CD4-positive, alpha-beta T cell treated with Interleukin-4 for 1 hour (primary cell): ENCODE data around the gene KRTAP9-6.
A peak's percentile ranks its signal among the peaks of the same experiment; 100 is the strongest.
"Not testable (repeated sequence)": the region's sequence is repeated elsewhere in the genome, so short reads cannot be mapped to it uniquely, and the experiment has no call there.

Experiments used
- DNase-seq, 2 donors: peaks; one replicate each; pipeline ENCODE4 v3.0.0-alpha.2; 2020 to 2022

Gene KRTAP9-6

DNA sequence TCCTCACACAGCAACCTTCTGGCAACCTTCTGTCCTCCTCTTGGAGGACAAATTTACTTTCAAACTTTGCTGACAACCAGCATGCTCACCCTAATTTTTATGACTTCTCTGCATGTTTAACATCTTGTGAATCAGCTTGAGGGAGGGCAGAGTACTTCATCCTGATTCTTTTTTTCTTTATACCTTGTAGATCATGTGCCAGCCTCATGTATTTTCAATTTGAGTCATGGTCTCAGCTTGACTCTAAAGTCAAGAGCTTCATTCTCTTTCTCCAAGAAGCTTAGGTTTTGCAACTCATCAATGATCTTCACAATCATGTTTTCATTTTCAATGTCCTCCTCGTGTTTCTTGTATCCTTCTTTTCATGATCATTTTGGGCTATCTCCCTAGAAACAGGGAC is 6.7 kb downstream of the KRTAP9-6 start:
- DNase-seq = no peak

DNA sequence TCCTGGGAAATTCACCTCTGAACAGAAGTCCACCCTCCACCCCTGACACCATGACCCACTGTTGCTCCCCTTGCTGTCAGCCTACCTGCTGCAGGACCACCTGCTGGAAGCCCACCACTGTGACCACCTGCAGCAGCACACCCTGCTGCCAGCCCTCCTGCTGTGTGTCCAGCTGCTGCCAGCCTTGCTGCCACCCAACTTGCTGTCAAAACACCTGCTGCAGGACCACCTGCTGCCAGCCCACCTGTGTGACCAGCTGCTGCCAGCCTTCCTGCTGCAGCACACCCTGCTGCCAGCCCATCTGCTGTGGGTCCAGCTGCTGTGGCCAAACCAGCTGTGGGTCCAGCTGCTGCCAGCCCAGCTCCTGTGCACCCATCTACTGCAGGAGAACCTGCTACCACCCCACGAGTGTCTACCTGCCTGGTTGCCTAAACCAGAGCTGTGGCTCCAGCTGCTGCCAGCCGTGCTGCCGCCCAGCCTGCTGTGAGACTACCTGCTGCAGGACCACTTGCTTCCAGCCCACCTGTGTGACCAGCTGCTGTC is 10.5 kb downstream of the KRTAP9-6 start, which contains the start of gene KRTAP9-7:
Gene KRTAP9-7, plus strand, starts transcription at position 51 of the 543 bp plus-strand sequence. Its CDS starts 0 bp downstream, at position 51.
- not testable (repeated sequence) for DNase-seq

DNA sequence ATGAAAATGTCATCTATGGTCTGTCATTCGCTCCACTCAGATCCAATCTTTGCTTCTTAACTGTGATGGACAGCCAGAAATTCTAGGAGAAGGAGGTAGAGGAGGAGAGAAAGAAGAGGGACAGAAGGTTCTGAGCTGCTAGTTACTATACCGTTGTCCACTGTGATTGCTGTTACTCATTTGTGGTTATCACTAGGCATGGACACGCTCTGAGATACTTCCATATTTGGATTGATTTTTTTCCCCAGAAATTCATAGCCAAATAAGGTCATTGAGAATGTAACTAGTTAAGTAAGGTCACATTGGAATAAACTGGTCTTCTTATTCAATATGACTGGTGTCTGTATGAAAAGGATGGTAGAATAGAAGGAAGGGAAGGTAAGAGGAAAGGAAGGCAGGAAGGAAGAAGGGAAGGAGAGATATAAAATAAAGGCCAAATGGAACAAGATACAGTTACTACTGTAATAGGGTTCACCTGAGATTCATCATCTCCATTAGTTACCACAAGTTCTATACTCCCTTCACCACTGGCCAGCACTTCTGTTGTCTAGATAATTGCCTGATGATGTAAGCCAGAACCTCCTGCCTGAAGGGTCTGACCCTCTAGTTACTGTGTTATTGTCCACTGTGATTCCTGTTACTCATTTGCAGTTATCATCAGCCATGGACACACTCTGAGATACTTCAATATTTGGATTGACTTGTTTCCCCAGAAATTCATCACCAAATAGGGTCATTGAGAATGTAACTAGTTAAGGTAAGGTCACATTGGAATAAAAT is 13.2 kb downstream of the KRTAP9-6 start:
- DNase-seq = no peak

DNA sequence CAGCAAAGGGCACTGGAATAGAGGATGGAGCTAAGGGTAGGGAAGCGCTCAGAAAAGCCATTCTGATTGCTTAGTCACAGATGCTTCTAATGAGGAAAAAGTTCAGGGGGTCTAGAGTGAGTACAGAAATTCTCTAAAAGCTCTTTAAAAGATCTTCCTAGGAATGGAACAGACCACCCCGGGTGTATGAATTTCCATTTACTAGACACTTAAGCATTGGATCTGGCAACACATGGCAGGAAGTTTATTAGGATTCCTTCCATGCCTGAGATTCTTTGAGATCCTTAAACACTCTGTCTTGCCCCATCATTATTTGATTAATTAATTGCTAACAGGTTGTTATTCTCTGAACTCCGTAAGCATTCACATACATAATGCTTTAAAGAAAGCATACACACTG is 18.9 kb downstream of the KRTAP9-6 start:
- no peak for DNase-seq

DNA sequence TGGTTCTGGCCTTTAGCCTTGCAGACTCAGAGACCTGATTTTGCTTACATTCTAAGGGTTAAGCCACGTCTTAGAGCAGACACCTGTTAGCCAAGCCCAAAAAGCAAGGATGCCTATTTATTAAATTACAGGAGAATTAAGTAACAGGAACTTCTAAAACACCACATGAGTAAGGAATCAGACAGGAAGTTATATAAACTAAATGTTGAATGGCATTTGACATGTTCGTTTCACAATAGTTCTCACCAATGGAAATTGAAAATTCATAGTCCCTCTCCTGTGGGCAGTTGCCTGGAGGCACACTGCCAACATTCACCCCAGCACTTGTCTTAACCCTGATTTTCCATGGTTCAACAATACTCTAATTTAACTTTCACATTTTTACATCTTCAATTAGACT is 19.4 kb downstream of the KRTAP9-6 start:
- no peak for DNase-seq

DNA sequence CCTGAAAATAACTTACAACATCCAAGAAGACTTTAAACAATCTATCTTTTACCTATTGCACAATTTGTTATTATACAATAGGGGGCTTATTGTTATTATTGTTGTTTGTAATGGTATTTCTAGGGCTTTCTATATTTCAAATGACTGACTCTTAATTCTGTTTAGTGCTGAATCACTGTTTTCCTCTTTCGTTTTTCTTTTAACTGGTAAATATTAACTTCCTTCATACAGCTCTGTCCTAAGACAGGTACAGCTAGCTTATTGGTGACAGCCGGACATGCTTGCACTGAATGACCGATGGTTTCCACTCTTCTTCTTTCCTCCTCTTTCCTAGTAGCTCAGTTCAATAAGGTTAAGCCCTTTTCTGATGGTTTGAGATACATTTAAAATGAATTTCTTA is 21.9 kb downstream of the KRTAP9-6 start:
- no peak for DNase-seq

DNA sequence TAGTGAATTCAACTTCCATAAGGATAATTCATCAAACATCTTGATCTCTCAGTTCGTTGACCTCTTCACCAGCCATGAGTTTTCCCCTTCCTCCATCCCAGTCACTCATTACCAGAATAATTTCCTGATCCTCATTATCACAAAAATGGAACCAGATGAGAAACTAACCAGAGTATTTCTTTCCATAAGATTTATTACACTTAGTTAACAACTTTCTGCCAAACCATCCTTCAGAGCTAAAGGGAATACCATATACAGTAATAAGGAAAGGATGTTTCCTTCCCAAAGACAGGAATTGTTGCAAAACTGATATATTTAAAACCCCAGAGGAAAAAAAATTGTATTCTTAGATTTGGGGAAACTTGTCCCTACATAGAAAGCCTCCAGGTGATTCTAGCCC is 28.8 kb downstream of the KRTAP9-6 start:
- DNase-seq = no peak

DNA sequence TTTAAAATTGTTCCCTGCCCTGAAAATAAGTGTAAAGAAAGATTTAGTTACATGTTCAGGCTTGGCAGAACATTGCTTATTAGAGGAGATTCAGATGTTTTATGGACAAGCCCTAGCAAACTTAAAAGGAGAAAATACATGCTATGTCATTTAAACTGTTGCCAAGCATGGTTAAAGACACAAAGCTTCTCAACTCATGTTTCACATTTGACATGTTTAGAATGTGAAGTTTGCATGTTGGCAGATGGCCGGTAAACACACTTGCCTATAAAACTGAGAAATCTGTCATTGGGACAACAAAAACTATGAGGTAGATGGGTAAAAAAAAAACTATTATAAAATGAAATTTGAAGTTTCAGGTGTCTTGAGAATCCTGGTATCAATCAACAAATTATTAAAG is 31.7 kb downstream of the KRTAP9-6 start:
- DNase-seq = no peak

DNA sequence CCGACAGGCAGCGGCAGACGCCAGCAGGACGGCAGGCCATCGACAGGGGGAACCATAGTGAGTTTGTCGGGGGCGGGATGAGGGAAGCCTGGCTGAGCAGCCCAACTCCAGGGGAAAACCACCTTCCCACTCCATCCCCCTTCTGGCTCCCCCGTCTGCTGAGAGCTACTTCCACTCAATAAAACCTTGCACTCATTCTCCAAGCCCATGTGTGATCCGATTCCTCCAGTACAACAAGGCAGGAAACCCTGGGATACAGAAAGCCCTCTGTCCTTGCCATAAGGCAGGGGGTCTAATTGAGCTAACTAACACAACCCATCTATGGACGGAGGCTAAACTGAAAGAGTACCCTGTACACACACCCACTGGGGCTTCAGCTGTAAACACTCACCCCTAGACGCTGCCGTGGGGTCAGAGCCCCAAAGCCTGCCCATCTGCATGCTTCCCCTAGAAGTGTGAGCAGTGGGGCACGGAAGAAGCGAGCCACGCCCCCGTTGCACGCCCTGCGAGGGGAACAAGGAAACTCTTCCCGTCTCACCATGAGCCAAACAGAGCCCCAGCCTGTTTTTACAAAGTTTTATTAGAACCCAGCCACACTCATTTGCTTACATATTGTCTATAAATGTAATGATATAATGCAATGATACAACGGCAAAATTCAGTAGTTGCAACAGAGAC is 33.4 kb downstream of the KRTAP9-6 start:
- no peak for DNase-seq

DNA sequence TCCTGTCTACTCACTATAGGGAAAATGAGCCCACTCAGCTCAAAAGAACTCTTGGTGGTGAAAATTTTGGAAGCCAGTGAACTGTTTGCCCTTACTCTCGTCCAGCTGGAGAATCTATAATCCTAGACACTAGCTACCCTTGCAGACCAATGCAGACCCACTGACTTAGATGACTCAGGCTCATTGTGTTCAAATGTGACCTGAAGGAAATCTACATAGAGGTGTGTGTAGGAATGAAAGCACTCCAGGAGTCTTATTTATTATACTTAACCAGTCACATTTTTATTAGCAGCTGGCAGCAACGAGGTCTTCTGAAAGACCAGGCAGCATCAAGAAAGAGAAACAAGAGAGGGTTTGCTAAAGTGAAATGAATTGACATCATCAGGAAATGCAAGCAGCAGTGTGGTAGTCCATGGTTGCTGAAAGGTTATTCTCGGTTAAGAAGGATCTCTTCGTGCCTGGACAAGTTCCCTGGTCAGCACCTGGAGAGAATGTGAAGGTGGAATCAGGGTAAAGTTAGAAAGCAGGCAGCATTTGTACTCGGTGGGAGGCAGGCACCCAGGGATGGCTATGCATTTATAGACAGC is 36.1 kb downstream of the KRTAP9-6 start:
- no peak for DNase-seq

DNA sequence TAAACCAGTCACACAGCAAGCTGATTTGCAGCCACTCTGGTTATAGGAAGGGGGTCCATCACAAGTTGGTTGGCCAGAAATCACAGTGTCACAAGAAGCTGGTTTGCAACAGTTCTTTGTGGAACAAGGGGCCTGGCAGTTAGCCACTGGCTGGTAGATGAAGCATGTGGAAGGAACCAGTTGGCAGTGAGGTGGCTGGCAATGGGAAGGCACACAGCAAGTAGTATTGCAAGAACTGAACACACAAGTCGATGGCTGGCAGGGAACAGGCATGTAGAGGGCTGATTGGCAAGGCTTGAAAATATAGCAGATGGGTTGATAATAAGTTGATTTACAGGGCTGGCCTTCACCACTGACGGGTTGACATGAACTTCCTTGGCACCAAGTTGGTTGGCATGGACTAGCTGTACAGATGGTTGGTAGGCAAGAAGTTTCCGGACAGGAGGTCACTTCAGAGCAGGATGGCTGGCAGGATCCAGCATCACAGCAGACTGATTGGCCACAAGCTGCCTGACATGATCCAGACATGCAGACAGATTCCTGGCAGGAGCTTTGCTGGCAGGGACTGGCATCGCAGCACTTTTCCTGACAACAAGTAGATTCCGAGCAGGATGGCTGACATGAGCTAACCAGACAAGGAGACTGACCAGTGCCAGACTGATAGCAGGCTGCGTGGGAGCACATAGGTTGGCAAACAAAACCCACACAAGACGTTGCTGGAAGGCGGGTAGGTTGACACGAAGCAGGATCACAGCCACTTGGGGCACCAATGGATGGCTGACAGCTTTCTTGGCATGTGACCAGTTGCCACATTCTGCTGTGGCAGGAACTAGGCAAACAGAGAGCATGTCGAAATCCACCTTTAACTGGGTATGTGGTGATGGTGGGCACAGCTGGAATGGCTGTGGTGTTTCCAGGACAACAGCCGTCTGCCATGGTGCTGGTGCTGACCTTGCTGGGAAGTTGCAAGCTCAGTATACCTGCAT is 37.0 kb downstream of the KRTAP9-6 start, which contains the start of gene KRTAP29-1:
Gene KRTAP29-1, minus strand, starts transcription at position 936 of the 986 bp plus-strand sequence. Its CDS starts 0 bp downstream, at position 936.
- no peak for DNase-seq

DNA sequence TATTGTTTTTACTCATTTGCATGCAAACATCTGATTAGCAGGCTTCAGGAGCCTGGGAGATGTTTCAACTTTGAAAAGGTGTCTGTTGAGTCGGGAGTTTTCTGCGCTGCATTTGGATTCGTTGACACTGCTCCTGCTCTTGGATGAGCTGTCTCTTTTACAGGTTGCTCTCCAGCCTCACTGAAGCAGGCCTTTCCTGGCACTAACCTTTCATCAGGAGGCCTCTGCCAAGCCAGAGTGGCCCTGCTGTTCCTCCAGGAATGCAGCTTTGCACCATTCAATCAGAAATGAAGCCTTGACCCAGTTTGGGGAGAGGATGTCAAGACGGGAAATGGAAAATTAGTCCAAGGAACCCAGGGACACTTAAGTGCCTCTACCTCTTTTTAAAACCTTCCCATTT is 37.8 kb downstream of the KRTAP9-6 start:
- DNase-seq = no peak

DNA sequence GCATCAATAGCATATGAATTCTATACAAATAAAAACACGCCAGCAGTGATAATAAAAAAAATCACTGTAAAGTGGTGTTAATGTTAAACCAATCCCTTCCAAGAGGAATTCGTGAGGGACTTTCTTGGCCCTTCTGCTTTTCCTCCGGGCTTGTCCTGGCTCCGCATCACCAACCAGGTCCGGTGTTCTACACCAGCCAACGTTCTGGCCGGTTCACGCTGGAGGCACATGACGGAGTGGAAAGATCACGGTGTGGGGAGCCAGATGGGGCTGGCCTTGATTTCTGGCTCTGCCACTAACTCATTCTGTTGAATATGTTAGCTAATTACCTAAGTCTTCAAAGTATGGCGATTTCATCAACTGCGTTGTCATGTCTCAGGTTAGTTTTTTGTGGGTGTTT is 38.9 kb downstream of the KRTAP9-6 start:
- DNase-seq = no peak

DNA sequence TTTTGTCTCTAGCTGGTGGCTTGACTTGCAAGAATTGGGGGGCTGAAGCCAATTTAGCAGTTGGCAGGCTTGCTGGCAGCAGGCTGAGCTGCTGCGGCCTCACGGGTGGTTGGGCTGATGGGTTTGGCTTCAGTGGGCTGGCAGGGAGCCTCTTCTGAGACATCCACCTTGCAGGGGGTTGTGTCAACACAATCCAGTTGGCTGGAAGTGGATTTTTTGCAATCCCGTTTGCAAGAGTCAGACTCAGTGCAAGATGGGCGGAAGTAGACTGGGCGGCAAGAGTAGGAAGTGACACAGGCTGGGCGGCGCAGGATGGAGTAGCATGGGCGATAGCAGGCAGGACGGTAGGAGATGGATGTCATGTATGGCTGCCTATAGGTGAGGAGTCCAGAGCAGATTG is 42.5 kb downstream of the KRTAP9-6 start:
- DNase-seq = no peak

DNA sequence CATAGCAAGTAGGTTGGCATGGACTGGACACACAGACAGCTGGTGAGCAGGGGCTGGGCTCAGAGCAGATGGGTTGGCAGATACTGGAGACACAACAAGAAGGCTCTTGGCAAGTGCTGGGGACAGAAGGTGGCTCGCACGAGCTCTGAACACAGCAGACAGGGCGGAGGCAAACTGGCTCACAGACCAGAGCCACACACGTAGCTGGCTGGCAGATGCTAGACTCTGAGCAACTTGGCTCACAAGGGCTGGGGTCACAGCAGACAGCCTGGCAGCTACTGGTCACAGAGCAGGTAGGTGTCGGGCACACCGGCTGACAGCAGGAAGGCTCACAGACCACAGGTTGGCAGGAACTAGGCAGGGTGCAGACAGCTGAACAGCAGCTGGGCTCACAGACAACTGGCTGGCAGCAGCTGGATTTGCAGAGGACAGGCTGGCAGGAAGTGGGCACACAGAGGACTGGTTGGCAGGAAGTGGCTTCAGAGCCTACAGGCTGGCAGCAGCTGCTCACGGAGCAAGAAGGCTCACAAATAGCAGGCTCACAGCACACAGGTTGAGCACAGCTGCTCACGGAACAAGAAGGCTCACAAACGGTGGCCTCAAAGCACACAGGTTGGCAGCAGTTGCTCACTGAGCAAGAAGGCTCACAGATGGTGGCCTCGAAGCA is 43.2 kb downstream of the KRTAP9-6 start:
- peak; percentile 88 for DNase-seq

DNA sequence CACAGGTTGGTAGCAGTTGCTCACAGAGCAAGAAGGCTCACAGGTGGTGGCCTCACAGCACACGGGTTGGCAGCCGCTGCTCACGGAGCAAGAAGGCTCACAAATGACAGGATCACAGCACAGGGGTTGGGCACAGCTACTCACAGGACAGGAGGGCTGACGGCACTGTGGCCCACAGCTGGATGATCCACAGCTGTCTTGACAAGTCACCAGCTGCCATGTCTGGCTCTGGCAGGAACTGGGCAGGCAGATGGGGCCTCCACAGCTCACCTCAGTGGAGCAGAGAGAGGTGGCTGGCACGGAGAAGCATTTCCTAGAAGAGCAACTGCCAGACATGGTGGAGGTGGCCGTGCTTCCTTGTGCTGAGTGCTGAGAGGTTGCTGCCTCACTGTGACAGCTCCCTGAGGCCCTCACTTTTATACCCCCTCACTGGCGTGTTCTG is 43.8 kb downstream of the KRTAP9-6 start, which contains the start of gene KRTAP16-1:
Gene KRTAP16-1, minus strand, starts transcription at position 392 of the 442 bp plus-strand sequence. Its CDS starts 56 bp downstream, at position 336.
- DNase-seq = peak; percentile 58 to 59

DNA sequence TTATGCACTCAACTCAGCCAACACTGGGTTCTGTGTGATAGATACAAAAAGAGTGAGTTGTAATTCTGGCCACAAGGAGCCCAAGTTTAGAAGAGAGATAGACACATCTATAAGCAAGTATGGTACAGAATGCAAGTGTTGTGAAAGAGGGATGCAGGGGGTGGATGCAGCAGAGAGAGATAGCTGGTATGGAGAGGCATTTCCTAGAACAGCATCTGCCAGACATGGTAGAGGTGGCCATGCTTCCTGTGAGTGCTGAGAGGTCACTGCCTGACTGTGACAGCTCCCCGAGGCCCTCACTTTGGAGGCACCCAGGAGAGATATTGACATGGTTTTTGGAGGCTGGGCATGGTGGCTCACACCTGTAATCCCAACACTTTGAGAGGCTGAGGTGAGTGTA is 45.9 kb downstream of the KRTAP9-6 start:
- DNase-seq = no peak

DNA sequence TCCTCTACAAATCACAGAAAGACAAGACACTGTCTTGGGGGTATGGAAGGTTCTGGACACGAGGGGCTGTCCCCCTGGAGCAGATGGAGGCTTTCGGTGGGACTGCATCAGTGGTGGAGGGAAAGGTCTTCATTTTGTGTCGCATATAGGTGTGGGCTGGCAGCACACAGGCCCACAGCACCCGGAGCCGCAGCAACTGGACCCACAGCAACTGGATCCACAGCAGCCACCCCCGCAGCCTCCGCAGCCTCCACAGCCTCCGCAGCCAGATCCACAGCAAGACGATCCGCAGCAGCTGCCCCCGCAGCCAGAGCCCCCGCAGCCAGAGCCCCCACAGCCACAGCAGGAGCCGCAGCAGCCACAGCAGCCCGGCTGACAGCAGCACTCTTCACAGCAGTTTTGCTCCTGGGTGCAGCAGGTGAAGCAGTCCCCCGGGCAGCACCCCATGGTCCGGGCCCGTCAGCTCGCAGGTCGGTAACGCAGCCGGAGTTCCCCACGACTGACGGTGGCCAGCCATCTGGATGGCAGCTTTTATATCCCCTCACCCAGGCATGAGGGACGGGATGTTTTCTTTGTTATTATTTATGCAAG is 50.1 kb downstream of the KRTAP9-6 start, which contains the start of gene KRTAP17-1:
Gene KRTAP17-1, minus strand, starts transcription at position 507 of the 591 bp plus-strand sequence. Its CDS starts 60 bp downstream, at position 447.
- no peak for DNase-seq
